ENCODE results near the gene COLEC12.

The COLEC12 gene

GRCh38 chr18:500632-501405 is at the start of gene COLEC12:
TSS of gene COLEC12 (minus strand) at chr18:500701. CDS start at chr18:500514, 187 bp downstream.
- peak; percentile 64 for DNase-seq

DNA sequence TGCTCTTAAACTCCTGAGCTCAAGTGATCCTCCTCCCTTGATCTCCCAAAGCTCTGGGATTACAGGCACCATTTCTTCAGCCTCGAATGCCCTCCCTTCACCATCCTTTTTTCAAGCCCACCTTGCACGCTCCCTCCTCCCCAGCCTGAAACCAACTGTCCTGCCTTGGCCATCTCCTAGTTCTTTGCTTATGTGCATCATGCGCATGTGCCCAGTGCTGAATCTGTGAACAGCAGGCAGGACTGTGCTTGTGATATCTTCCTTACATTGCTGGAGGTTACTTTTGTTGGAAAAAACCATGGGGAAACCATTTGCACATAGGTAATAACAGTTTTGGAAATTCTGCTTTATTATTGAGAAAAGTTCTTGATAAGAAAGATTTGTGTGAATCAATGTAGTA is 49.5 kb upstream of the COLEC12 start:
- no peak for DNase-seq

- no peak for DNase-seq
Measured at GRCh38 chr18:543447-544078, 43.1 kb upstream of the COLEC12 start.

DNA sequence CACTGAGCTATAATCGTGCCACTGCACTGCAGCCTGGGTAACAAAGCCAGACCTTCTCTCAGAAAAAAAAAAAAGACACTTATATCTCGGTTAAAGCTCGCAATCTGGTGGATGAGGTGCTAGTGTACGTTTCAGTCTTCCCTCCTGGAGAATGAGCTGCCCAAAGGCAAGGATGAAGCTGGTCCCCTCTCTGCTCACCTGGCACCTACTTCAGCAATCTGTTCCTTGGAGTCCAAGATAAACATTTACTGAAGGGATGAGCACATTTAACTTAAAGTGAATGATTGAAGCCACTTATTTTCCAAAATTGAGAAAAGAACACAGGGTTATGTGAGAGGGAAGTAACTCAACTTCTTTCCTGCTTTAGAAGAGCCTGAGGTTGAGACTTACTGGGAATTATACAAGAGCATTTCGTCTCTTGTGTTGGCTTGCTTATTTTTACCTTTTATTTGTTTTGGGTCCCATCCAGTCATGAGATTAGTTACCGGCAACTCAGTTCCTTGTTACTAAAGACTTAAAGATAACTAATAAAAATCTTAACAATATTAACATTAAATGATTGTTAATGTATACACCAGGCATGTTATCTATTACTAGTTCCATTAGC is 33.6 kb upstream of the COLEC12 start:
- no peak for DNase-seq

DNA sequence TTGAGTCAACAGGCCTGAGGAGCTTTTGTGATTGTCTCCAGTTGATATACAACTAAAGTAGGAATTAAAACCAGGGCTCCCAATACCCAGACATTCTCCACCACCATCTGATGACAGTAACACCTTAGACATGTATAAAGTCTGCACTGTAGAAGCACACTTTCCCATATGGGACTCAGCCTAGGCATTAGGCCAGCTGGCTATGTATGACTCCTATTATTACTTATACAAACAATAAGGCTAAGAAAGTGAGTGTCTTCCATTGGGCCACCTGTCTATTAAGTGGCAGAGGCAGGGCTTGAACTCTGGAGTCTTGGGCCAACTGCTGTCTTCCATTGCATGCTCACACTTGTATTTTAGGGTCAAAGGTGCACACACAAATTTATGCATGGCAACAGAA is 32.1 kb upstream of the COLEC12 start:
- DNase-seq: no peak

- no peak for DNase-seq
Measured at GRCh38 chr18:532018-532417, 31.5 kb upstream of the COLEC12 start.

GRCh38 chr18:527146-527545 is 26.6 kb upstream of the COLEC12 start:
- no peak for DNase-seq

GRCh38 chr18:526681-527080 is 26.2 kb upstream of the COLEC12 start:
- no peak for DNase-seq

GRCh38 chr18:525036-525797 is 24.7 kb upstream of the COLEC12 start:
- no peak for DNase-seq

DNA sequence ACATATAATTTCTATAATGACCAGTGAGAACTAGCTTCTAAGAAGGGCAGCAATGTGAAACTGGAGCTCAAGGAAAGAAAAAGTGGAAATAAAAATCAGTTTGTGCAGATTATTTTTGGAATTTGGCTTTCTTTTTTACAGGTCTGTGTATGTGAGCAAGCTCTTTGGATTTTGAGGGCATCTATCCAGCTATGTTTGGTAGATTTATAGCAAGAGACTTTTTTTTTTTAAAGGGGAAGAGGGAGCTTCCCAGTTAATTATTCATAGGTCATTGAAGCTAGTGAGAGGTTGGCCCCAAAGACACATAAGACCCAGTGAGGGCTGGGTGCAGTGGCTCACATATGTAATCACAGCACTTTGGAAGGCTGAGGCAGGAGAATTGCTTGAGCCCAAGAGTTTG is 24.0 kb upstream of the COLEC12 start:
- no peak for DNase-seq

- DNase-seq: no peak
Measured at GRCh38 chr18:523561-523960, 23.1 kb upstream of the COLEC12 start.

- no peak for DNase-seq
Measured at GRCh38 chr18:519019-519879, 18.7 kb upstream of the COLEC12 start.

- DNase-seq: no peak
Measured at GRCh38 chr18:518081-518480, 17.6 kb upstream of the COLEC12 start.

DNA sequence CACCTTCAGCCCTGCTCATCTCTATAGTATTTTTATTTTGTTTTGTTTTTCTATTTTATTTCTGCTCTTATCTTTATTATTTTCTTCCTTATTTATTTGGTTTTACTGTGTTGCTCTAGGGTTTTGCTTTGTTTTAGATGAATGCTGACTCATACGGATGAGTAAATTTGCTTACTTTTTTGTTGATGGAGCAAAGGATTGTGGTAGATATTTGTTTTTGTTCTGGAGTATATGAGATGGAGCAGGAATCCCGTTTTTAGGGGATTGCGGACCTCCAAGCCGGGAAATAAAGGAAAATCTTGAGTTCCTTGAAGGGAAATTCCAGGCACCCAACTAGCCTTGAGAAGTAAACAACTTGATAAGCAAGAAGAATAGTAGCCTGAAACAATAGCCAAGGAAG is 15.3 kb upstream of the COLEC12 start:
- no peak for DNase-seq

DNA sequence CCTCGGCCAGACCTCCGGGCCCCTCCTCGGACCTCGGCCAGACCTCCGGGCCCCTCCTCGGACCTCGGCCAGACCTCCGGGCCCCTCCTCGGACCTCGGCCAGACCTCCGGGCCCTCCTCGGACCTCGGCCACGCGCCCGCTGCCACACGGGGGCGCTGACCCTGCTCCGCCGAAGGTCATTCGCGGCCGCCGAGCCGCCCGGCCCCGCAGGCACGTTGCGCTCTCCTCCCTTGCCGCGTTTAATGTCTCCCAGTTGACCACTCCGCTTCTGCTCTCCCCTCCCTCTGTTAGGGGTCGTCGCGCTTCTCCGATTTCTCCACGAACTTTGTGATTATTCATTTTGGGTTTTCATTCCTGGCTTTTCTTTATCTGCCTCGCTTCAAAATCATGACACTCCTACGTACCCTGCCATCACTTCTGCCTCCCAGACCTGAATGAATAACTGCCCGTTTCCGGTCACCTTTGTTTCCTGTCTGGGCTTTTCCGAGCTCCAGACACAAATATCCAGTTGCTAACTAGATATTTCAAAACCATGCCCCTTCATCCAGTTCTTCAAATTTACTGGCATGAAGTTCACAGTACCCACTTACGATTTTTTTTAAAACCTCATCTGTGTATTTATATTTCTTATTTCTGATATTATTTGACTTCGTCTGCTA is 14.8 kb upstream of the COLEC12 start:
- DNase-seq: no peak

DNA sequence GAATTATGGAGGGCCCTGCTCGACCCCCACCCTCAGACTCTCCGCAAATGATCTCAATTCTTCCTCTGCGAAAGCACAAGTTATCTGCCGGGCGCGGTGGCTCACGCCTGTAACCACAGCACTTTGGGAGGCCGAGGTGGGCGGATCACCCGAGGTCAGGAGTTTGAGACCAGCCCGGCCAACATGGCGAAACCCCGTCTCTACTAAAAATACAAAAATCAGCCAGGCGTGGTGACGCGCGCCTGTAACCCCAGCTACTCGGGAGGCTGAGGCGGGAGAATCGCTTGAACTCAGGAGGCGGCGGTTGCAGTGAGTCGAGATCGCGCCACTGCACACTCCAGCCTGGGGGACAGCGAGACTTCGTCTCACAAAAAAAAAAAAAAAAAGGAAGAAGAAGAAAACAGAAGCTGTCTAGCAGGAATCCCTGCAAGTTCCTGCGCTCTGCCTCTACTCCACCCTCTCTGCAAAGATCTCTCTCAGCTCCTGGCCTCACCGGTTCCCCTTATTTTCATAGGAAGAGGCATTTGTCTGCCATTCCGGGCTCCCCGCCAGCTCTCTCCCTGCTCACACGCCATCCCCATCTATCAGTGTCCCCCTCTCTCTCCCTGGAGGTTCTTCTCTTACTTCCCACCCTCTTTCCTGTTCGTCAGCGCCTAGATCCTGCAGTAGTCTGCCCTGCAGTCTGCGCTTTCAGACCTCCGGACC is 13.5 kb upstream of the COLEC12 start:
- DNase-seq: no peak

DNA sequence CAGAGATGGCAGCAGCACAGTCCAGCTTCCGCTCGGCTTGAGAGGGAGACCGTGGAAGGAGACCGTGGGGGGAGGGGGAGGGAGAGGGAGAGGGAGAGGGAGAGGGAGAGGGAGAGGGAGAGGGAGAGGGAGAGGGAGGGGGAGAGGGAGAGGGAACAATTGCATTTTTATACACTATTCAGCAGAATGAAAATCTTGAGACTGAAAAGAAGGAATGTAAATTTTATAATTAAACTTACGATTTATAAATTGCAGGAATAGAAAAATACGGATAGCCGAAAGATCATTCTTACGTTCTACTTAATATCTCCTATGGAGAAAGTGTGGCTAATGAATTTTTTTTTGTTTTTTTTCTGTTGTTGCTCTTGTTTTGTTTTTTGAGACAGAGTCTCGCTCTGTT is 12.5 kb upstream of the COLEC12 start:
- DNase-seq: no peak

DNA sequence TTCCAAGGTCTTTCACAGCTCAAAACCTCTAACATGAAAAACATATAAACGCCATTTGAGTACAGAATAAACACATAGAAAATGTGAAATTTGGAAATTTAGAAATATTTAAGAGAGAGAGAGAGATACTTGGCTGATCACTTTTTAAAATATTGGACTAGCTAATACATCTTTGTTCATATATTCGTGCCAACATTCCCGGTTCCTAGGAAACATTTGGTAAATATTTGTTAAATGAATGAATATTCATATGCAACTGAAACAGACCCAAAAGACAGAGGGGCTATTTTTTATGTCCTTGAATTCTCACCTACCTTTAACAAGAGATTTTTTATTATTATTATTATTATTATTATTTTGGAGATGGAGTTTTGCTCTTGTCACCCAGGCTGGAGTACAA is 8.3 kb upstream of the COLEC12 start:
- no peak for DNase-seq

DNA sequence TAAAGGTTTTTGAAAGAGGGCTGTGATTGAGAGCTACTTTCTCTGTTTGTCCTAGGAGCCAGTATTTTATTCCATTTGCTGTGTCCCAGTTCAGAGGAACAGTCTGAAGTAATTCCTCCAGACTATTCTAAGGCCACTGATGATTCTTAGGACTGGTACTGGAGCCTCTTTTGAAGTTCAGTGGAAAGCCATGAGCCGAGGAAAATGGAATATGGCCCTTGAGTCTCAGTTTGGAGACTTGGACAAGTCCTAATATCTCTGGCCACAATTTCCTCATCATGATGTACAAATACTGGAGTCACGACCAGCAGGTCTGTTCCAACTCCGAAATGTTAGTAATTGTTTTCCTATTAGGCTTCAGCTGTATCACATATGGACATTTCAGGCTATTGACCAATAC is 7.1 kb upstream of the COLEC12 start:
- DNase-seq: no peak

DNA sequence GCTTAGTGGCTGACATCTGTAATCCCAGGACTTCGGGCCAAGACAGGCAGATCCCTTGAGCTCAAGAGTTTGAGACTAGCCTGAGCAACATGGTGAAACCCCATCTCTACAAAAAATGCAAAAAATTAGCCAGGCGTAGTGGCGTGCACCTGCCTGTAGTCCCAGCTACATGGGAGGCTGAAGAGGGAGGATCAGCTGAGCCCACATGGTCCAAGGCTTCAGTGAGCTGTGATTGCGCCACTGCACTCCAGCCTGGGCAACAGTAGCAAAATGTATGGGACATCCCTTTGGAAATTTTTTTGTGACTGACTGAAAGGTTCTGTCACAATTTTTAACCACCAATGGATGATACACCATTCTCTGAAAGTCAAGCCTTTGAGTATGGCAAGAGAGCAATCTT is 6.3 kb upstream of the COLEC12 start:
- no peak for DNase-seq

DNA sequence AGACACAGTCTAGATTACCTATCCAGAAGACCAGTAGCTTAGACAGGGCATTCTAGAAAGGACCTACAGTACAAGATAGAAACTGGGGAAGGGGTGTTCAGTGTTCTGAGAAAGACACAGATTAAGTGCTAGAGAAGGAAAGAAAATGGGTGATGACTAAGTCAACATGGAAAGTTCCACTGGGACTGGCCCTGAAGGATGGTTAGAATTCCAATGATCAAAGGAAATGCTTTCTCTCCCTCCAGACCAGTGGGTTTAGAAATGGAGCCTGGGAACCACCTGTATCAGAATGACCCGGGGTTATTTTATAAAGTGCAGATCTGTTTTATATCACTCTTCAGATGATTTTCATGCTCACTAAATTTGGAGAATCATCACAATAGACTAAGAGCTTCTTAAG is 5.8 kb upstream of the COLEC12 start:
- DNase-seq: peak; percentile 64
